Activated B cell treated with CpG ODN at 0.5 μM for 24 hours (primary cell): ENCODE measurements around the gene RMND1. TPM values are rescaled to one million over a fixed set of nuclear protein-coding genes. Genes with fewer than 3 reads are reported as not detected.

Experiments used
- ATAC-seq: fragments of 200-7000 bp; cut with Tn5 transposase; one replicate; pipeline ENCODE4 v1.10.0; 2021; ENCODE audit warnings: low read depth, mild to moderate bottlenecking, moderate library complexity
- CTCF ChIA-PET: fragments of 350-600 bp; sonication (Branson Sonifier 250); formaldehyde crosslinking; loops from one replicate; lab custom pipeline; 2021; ENCODE audit warnings: antibody characterized with exemption; lab: Charles Lee
- POLR2A ChIA-PET: fragments of 350-600 bp; sonication (Branson Sonifier 250); formaldehyde crosslinking; loops from one replicate; lab custom pipeline; 2021; ENCODE audit warnings: antibody characterized with exemption; lab: Charles Lee
- DNase-seq: peaks from one replicate; pipeline ENCODE4 v3.0.0; 2022
- H3K27ac Mint-ChIP-seq: one replicate; pipeline ENCODE4 v1.8.0; 2020; ENCODE audit warnings: mixed read lengths
- H3K27me3 Mint-ChIP-seq: one replicate; pipeline ENCODE4 v1.8.0; 2021; ENCODE audit warnings: mixed read lengths
- H3K36me3 Mint-ChIP-seq: one replicate; pipeline ENCODE4 v1.8.0; 2021; ENCODE audit warnings: low read depth, mixed read lengths
- H3K4me1 Mint-ChIP-seq: one replicate; pipeline ENCODE4 v1.8.0; 2021; ENCODE audit warnings: mixed read lengths
- H3K4me3 Mint-ChIP-seq: one replicate; pipeline ENCODE4 v1.8.0; 2020; ENCODE audit warnings: mild to moderate bottlenecking, mixed read lengths
- H3K9me3 Mint-ChIP-seq: one replicate; pipeline ENCODE4 v1.8.0; 2020; ENCODE audit warnings: mixed read lengths
- intact Hi-C: fragments of 100-400 bp; cut with micrococcal nuclease; formaldehyde crosslinking; loops from one replicate; pipeline ENCODE4 v1.15.1; 2024
- total RNA-seq: library from RNA; stranded (reverse); gene quantifications from 2 replicates; pipeline ENCODE4 v1.2.3, GENCODE V29; 2022
- TF ChIP-seq, protein P1 (sequence below): fragments of 200-600 bp; IDR thresholded peaks from one replicate; pipeline ENCODE4 v1.8.0; 2022; ENCODE audit warnings: antibody characterized with exemption, mild to moderate bottlenecking

The RMND1 gene
- total RNA-seq, 1 donor from 2014 or later, result 17.1 TPM

DNA sequence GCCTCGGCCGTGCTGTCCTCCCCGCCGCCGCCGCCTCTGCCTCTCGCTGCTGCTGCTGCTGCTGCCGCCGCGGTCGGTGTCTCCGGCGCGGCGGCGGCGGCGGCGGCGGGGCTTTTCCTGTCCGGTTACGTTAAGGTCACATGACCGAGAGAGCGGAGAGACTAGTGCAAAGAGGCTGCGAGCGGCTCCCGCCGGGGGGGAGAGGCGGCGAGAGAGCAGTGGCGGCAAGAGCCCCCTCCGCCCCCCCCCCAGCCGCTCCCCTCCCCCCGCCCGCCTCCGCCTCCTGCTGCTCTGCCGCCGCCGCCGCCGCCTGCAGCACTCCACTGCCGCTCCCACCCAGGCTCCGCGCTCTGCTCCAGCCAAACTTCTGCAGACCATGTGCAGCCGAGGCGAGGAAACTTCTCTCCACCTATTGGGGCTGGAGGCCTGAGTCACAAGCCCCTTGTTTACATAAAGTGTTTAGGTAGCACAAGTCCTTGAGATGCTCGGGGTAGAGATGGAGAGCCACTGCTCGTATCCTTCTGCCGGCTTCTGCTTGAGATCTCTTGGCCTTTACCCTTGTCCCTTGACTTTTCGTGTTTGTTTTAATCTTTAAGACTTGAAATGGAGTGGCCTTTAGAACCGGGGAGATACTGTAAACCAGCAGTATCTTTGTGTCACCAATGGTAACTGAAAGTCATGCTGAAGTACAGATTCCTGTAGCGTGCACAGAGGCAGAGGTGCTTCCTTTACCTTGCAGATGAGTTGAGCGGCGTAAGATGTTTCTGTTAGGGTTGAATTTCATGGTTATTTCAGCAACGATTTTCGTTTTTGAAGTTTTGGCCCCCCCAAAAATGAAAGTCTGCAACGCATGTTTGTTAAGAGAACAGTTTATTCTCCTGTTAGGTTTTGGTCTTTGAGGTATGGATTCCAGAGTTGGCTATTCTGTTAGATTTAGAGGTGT is 60.2 kb downstream of the RMND1 start, which contains the start of gene ZBTB2:
TSS of gene ZBTB2 (minus strand) at position 89 of the 943 bp plus-strand sequence. CDS start 17,922 bp downstream, outside the sequence.
- H3K36me3 Mint-ChIP-seq, result peaks cover 9% of the 10 kb centered on the region
- peaks cover 62% of the 10 kb centered on the region for H3K4me1 Mint-ChIP-seq
- ChIA-PET CTCF (interaction anchor here (1.0 kb wide), 1 partner anchor 14 kb away, joined by 4 read pairs; no protein-coding TSS in a partner anchor), POLR2A (interaction anchor here (1.1 to 2.4 kb wide), 3 partner anchors 18 to 60 kb away, joined by 6 to 38 read pairs (median 7); partner anchors contain the start of gene RMND1)
- no peaks in the 10 kb centered on the region for H3K9me3 Mint-ChIP-seq
- no peaks in the 10 kb centered on the region for H3K27me3 Mint-ChIP-seq
- TF ChIP-seq, protein P1, sequence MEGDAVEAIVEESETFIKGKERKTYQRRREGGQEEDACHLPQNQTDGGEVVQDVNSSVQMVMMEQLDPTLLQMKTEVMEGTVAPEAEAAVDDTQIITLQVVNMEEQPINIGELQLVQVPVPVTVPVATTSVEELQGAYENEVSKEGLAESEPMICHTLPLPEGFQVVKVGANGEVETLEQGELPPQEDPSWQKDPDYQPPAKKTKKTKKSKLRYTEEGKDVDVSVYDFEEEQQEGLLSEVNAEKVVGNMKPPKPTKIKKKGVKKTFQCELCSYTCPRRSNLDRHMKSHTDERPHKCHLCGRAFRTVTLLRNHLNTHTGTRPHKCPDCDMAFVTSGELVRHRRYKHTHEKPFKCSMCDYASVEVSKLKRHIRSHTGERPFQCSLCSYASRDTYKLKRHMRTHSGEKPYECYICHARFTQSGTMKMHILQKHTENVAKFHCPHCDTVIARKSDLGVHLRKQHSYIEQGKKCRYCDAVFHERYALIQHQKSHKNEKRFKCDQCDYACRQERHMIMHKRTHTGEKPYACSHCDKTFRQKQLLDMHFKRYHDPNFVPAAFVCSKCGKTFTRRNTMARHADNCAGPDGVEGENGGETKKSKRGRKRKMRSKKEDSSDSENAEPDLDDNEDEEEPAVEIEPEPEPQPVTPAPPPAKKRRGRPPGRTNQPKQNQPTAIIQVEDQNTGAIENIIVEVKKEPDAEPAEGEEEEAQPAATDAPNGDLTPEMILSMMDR, result no peak
- peak; percentile 2 for ATAC-seq
- intact Hi-C loops, result loop anchor here (1.0 to 2.0 kb wide), 3 partner anchors 15 to 1825 kb away; partner anchors contain the start of genes FBXO5 and GINM1
- H3K4me3 Mint-ChIP-seq, result peak within 1 kb of the TSS; percentile 91
- H3K27ac Mint-ChIP-seq, result peak within 1 kb of the TSS; percentile 96
- DNase-seq, result no peak

DNA sequence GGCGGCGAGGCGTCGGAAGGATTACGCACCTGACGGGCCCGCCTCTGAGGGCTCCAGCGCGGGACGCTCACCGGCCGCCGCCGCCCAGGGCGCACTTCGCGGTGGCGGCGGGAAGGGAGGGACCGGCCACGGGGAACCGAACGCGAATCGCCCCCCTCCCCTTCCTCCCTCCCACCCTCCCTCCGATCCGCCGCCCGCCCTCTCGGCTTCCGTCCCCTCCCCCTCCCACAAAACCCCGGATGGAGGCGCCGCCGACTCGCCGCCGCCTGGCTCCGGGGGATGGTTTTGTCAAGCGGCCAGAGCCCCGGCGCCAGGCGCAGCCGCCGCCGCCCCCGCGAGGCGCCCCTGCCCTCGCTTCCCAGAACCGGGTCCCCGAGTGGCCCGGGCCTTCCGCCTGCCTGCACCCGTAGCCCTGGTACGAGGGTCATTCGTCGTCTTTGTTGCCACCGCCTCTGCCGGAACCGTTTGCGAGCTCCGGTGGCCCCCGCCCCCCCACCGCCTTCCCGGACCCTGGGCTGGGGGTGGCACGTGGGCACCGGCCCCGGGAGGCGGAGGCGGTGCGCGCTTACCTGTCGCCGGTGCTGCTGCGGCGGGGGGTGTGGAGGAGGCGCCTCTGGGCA is 61.0 kb downstream of the RMND1 start:
- ChIA-PET CTCF (interaction anchor here (1.0 kb wide), 1 partner anchor 15 kb away, joined by 4 read pairs; no protein-coding TSS in a partner anchor), POLR2A (interaction anchor here (0.7 to 2.7 kb wide), 11 partner anchors 11 to 311 kb away, joined by 3 to 38 read pairs (median 6); partner anchors contain the start of gene RMND1)
- Mint-ChIP-seq H3K36me3 (peaks cover 9% of the 10 kb centered on the region), H3K4me3 (peak overlapping the region; percentile 91), H3K27me3 (no peaks in the 10 kb centered on the region), H3K9me3 (no peaks in the 10 kb centered on the region), H3K27ac (peak overlapping the region; percentile 96), H3K4me1 (peaks cover 55% of the 10 kb centered on the region)
- peak; percentile 74 for DNase-seq
- intact Hi-C loops, result loop anchor here (1.0 to 2.0 kb wide), 7 partner anchors 15 to 1824 kb away; partner anchors contain the start of genes FBXO5, GINM1 and RMND1
- TF ChIP-seq, protein P1, result no peak
- peak; percentile 5 for ATAC-seq

GRCh38 chr6:151390276-151390850 is 61.6 kb downstream of the RMND1 start:
- ATAC-seq, result peak; percentile 74
- TF ChIP-seq, protein P1, result no peak
- intact Hi-C loops, result loop anchor here (1.0 to 2.0 kb wide), 7 partner anchors 14 to 1824 kb away; partner anchors contain the start of genes FBXO5, GINM1 and RMND1
- Mint-ChIP-seq H3K4me3 (peak overlapping the region; percentile 91), H3K4me1 (peaks cover 52% of the 10 kb centered on the region), H3K9me3 (no peaks in the 10 kb centered on the region), H3K36me3 (peaks cover 8% of the 10 kb centered on the region), H3K27ac (peak overlapping the region; percentile 75), H3K27me3 (no peaks in the 10 kb centered on the region)
- ChIA-PET CTCF (interaction anchor here (0.5 to 1.2 kb wide), 4 partner anchors 11 to 66 kb away, joined by 3 to 7 read pairs (median 4); no protein-coding TSS in a partner anchor), POLR2A (interaction anchor here (0.5 to 2.7 kb wide), 16 partner anchors 10 to 474 kb away, joined by 3 to 38 read pairs (median 6); partner anchors contain the start of gene RMND1)
- DNase-seq, result peak; percentile 98

DNA sequence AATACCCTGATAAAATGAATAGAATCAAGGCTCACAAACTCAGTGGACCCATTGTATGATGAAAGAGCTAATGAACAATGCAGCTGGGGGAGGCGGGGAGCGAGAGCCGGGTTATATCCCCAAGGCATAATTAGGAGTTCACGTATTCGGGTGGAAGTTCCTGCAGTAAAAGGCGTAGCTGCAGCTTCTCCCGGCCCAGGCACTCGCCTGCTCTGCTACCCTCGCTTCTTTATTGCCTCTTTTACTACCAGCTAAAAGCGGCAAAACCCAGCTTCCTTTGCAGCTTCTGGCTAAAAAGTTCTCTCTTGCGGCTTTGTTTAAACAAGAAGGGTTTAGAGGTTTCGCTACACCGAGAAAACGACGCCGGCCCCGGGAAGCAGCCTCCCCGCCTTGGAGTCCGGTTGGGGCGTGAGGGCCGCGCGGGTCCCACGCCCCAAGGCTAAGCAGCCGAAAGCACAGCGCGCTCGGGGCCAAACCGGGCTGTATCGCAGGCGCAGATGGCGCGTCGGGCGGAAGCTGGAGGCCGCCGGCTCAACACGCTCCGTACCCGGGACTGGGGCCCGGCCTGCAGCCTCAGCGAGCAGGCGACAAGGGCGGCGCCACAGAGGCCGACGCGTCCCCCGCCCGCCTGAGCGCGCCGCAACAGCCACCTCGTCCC is 62.2 kb downstream of the RMND1 start:
- TF ChIP-seq, protein P1, result no peak
- no peaks in the 10 kb centered on the region for H3K9me3 Mint-ChIP-seq
- peak overlapping the region; percentile 89 for H3K4me3 Mint-ChIP-seq
- CTCF ChIA-PET, result interaction anchor here (0.5 to 1.2 kb wide), 4 partner anchors 11 to 65 kb away, joined by 3 to 7 read pairs (median 4); no protein-coding TSS in a partner anchor
- peak overlapping the region; percentile 92 for H3K27ac Mint-ChIP-seq
- H3K27me3 Mint-ChIP-seq, result no peaks in the 10 kb centered on the region
- DNase-seq, result no peak
- POLR2A ChIA-PET, result interaction anchor here (0.5 to 2.7 kb wide), 18 partner anchors 9 to 473 kb away, joined by 3 to 38 read pairs (median 5); partner anchors contain the start of gene RMND1
- intact Hi-C loops, result loop anchor here (1.0 to 10.0 kb wide), 10 partner anchors 9 to 1823 kb away; partner anchors contain the start of genes FBXO5, GINM1, MTRF1L and RMND1
- peaks cover 6% of the 10 kb centered on the region for H3K36me3 Mint-ChIP-seq
- H3K4me1 Mint-ChIP-seq, result peaks cover 54% of the 10 kb centered on the region
- no peak for ATAC-seq
